Activated CD4-positive, alpha-beta T cell treated with anti-CD3 and anti-CD28 coated beads, Interleukin-2, amount 50 U/mL, for 1 hour (primary cell): Measurements from ENCODE around the gene COPZ1.

Experiments used
- DNase-seq: peaks from one replicate; pipeline ENCODE4 v3.0.0-alpha.2; 2020

COPZ1 gene

DNA sequence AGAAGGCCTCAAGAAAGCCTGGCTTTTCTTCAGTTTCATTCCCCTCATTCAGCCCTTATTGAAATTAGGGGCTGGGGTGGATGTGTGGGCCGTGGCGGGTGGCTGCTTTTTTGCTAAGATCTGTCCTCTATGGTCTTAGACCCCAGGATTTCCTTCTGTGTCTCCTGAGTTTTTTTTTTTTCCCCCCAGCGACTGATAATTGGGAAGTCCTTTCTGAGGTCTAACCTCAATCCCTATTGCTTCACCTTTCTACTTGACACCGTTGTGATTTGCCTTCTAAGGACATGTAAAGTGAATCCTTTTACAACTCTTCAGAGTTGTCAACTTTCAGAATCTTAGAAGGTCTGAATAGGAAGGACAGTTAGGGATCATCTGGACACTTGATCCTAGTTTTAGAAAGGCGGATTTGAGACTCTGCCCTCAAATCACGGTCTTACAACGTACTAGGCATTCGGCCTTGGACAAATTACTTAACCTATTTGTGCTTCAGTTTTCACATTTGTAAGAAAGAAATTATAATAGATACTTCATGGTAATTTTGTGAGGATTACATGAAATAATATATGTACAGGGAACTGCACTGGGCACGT is 34.9 kb downstream of the COPZ1 start:
- DNase-seq, result no peak

DNA sequence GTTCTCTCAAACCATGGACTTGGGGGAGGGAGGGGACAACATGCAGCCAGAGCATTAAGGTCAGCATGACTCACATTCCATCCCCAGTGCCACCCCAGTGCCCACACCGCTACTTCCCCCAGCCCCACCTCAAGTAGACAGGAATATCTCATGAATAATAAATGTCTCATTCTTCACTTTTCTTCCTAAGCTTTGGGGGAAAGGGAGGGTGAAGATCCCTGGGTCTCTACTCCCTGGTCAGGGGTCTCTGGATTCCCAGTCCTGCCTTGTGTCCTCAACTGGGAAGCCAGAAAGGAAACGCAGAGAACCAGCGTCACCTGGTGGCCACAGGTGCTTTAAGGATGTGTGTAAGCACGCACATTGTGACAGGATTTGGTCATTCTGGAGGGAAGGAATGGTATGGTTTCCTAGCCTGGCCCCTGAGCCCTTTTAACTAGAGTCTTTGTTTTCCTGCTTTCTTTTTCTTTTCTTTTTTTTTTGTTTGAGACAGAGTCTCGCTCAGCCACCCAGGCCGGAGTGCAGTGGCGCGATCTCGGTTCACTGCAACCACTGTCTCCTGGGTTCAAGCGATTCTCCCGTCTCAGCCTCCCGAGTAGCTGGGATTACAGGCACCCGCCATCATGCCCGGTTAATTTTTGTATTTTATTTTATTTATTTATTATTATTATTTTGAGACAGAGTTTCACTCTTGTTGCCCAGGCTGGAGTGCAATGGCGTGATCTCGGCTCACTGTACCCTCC is 36.0 kb downstream of the COPZ1 start:
- peak; percentile 54 for DNase-seq

DNA sequence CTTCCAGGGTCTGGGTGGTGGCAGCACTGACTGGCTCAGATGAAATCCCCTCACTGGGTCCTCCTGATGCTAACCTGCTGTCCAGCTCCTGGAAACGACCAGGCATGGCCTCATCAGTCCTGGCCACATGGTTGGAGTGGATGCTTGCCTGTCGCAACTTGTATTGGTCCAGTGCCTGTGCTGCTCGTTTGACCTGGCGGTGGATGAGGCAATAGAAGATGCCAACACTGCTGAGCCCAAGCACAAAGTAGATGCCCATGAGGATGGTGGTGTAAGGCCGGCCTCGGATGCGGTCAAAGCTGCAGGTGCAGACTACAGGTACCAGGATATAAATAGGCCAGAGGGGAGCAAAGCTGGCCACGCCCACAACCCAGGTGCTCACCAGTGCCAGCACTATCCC is 38.1 kb downstream of the COPZ1 start:
- no peak for DNase-seq

DNA sequence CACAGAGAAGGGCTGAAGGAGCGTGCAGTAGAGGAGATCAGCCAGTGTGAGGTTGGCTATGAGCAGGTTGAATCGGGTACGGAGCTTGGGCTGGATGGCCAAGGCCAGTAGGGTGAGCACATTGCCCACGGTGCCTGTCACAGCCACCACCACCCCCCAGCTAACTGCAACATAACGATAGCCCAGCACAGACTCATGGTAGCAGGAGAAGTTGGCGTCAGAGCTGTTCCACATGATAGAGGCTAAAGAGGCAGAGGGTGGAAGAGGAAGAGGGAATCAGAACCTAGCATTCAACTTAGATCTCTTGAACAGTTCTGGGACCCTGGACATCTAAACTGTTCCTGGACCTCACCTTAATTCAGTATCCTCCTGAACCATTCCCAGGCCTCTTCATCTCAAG is 38.7 kb downstream of the COPZ1 start:
- DNase-seq, result no peak

DNA sequence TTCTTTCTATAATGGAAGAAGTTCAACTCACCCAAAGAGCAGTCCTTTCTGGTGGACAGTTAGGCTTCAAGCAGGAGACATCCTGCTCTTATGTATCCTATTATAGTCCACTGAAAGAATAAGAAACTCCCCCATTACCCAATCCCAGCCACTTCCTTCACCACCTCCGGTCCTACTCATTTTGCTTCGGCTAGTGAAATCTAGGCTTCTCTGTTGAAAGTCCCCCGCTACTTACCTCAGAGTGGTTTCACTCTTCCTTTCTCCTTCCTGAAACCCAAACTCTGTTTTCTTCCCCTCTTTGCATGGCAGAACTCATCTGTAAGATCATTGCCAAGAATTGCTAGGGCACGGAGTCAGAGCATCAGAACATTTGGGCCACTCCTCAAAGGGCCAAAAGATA is 39.5 kb downstream of the COPZ1 start, which contains the start of gene GPR84:
GPR84 (minus strand) TSS at position 74 of the 400 bp plus-strand sequence. CDS start 635 bp downstream, outside the sequence.
- no peak for DNase-seq

DNA sequence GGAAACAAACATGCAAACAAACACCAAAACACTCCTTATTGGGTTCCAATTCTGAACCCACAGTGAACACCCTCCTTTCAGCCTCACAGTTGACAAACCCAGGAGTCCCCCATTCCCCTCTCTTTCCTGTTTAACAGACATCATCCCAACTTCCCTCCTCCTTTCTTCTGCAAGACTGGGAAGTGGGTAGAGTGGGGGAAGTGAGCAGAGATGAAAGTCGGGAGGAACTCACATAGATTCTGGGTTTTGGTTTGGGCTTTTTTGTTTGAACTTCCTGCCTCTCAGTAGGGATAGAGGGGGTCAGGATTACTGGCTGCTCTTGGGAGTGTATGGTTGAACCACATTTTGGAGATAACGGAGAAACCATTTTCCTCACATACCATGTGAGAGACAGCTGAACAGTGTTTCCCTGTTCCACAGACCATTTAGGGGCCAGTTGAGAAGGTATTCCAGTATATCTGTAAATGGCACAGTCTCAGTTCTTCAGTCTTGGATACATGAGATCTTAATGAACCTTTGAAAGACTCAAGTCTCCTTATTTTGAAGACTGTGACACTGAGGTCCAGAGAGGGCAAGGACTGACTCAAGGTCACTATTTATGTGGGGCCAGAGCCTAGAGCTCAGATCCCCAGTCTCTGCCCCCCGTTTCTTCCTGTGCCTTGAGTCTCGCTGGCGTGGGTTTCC is 43.2 kb downstream of the COPZ1 start:
- no peak for DNase-seq

DNA sequence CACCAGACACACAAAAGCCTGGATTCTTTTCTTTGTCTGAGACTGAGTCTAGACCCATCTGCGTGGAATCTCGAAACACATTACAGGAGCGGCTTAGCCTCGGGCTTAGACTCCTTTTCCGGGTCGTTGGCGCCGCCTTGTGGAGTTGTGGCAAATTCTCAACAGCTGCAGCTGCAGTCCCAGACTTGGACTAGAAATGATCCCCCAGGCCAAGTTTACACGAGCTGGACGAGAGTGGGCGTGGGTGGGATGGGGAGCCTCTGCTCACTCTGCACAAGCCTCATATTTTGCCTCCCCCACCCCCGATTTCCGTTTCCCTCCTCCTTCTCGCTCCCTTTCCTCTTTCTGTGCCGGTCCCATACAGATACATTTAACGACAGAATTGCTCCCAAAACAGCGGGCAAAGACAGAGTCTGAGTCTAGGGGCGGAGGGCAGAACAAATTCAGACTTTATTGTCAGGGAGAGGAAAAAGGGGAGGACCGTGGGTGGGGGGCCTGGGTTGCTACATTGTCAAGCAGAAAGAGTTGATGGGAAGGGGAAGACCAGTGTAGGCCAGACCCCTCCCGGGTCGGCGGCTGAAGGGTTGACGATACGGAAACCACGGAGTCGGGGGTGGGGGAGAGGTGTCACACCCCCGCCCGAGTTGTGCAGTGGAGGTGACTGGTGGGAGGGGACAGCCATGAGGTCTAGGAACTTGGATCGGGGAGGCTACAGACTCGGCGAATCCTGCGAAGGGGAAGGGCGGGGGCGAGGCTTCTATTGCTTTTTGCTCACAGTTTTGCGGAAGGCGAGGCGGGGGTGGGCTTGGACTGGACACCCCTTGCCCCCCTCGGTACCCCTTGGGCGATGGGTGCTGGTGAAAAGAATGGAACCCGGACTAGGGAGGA is 44.0 kb downstream of the COPZ1 start:
- DNase-seq, result peak; percentile 94

DNA sequence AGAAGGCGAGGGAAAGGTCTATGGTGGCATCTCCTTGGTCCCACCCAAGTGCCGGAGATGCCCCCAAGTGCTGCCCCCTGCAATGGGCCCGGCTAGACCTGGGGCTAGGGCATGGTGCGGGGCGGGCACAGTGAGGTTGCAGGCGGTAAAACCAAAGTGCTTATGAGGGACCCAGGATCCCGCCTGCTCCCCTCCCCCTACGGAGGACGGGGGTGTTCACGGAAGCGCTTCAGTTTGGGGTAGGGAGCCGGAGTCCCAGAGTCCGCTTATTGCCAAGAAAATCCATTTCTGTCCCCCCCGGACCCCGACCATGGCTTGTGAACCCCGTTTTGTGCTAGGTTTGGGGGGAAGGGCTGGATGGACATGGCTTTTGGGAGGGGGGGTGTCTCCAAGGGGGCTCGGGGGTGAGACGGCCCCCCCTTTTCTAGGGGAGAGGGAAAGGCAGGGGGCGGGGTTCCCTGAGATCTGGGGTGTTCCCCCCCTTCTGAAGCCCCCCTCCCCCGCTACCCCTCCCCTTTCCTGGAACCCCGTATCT is 44.7 kb downstream of the COPZ1 start:
- DNase-seq, result no peak

DNA sequence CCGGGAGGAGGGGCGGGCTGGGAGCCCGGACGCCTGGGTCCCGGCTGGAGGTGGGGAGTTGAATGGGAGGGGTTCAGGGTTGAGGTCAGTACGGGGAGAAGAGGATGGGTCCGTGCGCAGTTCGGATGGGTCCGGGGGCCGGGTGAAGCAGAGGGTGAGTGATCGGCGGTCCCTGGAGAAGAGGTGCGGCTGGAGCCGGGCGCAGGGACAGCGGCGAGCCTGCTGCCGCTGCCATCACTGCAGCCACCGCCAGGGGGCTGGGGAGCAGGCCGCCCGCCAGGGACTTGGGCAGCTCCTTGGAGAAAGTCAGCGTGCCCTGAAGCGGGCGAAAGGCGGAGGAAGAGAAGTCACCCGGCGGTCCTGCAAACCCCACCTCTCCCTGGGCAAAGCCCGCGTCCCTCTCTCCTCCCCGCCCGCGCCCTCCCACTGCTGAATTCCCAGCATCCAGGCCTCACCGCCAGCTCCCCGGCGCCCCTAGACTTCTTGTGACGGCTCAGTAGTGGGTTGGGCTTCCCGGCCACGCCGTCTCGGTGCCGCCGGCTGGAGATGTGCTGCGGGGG is 45.3 kb downstream of the COPZ1 start:
- no peak for DNase-seq

DNA sequence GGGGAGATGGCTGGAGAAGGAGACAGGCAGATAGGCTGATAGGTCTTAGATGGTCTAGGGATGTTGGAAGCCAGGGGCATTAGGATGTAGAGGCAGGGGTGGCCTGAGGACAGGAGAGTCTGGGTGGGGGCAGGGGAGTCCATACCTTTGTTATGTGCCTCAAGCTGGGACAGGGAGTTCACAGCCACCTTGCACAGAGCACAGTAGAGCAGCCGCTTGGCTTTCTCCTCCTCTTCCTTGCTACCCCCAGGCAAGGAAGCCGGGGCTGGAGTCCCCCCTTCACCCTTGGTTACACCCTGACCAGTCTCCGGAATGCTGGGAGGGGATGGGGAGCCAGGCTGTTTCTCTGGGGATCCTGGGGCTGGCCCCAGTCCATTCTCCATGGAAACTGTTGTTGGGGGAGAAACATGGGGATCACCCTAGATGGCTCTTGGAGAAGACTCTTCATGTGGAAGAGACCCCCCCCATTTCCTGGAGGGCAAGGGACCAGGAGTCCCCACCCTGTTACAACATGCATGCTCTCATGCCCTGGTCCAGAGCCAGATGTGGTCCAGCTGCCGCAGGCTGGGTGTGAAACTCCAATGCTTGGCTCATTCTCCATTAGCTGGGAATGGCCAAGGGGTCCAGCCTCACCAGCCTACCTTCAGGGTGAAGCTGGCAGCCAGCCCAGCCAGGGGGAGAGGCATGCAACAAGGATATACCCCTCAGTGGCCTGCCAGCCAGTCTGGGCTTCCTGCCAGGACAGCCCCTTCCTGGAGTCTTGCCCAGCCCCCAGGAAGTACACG is 46.6 kb downstream of the COPZ1 start:
- DNase-seq, result no peak

DNA sequence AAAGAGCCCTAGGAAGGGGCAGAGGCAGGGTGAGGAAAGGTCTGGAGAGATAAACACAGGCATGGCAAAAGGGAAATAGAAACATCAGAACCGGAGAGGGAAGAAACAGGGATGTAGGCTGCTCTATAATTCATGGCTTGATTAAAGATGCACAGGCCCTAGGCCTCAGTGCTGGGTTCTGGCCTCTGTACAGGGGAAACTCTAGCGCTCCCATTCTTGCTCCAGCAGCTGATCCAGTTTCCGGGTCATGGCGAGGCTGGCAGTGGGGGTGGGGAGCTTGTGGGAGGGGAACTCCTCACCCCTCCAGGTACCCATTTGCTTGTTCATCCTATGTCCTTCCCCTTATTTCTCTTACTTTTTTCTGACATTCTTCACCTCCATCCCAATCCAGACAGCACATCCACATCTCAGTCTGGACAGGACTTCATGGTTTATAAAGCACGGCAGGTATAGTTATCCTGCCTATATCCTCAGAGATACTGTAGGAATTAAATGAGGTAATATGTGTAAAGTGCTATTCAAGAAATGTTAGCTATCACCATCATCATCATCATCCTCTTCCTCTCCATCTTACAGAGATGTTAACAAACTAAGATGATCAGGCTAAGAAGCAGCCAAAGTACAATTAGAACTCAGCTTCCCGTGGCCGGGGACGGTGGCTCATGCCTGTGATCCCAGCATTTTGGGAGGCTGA is 47.3 kb downstream of the COPZ1 start:
- DNase-seq, result no peak

DNA sequence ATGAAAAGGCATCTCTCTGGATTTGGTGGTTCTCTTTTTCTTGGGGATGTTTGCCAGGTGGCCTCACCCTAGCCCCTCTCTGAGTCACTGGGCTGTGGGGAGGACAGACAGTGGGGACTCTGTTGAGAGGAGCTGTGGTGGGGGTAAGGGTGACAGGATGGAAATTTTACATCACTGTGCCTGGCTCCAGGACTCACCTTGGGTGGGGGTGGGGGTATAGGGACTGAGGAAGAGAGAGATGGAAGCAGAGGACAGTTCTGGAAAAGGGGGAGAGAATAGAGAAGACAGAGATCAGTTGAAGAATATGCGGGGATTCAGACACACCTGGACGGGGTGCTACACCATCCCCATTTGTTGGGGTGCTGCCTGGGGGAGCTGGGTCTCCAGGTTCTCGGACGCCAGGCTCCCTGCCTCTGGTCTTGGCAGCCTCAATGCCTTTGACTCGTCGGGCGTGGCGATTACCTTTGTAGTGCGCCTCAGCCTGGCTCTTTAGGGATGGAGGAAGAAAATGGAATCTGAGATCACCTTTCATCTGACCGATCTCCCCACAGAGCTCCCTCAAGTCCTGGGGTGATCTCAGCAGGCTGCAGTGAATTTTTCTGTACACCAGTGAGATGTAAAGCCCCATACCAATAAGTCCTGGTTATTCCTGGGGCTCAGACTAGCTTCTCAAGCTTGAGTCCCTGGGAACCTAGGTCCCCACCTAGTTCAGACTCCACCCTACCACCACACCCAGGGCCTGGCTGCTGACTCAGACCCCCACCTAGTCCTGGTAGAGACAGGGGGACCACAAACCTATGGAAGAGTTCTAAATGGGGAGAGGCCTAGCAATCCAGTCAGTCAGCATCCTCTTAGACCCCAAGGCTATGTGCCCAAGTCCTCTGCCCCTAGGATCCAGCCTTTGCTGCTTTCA is 49.0 kb downstream of the COPZ1 start:
- no peak for DNase-seq

DNA sequence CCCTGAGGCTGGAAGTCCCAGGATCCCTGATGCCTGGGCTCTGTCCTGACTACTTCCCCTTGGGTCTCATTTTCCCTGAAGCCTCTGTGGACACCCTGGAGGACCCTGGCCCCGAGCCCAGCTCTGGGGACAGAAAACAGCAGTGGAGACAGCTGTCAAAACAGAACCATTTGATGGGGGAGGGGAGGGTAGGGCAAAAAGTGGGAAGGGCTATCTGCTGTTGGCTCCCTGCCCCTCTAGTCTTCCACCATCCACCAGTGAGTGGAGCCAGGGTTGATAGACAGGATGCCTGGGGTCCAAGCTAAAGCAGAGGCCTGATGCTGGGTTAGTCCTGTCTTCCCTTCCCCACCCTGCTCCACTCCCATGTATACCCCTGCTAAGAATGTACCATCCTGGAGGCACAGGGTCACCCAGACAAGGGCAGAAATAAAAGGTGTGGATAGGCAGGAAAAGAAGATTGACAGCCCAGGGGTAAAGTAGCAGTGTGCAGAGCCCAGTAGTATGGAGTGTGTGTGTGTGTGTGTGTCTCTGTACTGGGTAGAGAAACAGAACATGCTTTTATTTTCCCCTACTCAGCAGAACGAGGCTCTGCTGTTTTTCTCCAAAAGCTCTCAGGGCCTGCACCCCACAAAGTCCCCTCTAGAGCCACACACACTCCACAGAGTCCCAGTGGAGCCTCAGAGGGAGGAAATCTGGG is 49.8 kb downstream of the COPZ1 start:
- DNase-seq, result no peak

DNA sequence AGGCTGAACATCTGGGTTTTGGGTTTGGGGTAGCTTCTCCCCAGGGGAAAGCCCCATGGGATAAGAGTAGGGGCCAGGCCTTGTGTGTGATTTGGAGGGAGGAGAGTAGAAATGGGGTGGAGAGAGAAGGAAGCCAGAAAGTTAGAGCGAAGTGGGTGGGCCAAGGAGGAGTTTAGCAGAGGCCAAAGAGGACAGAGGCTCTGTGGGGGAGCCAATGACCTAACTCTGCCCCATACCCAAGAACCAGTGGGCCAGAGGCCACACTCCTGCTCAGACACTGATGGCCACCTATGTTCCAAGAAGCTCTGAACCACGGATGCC is 50.3 kb downstream of the COPZ1 start:
- DNase-seq, result no peak

DNA sequence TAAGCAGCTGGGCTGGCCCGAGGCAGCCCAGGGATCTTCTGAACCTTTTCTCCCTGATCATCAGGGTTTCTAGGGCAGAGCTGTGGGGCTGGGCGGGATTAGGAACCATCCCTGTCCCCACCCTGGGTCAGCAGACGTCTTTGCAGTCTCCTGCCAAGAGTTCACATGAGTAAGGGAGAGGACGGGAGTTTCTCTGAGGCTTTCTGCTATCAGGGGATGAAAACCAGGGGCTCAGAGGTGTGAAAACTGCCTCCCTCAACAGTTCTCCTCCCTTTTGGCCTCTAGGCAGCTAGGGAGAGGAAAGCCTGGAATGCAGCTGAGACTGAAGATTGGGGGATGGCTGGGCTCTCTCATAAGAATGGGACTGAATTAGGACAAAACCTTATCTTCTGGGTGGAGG is 51.7 kb downstream of the COPZ1 start:
- no peak for DNase-seq

DNA sequence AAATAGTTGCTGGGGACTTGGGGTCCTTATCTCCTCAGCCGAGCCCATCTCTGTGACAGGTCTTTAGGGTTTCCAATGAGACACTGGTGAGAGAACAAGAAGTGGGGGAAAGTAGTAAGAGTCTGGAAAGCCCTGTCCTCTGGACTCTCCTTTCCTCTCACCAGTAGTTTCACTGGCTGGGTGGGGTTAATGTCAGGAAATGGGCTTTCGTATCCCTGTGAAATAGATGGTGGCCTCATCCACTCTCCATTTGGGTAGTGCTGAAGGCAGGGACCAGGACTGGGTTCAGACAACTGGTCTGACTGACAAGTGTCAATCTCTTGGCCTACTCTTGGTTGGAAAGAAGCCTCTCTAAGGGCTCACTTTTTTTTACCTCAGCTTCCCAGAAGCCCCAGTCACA is 52.1 kb downstream of the COPZ1 start:
- DNase-seq, result no peak

DNA sequence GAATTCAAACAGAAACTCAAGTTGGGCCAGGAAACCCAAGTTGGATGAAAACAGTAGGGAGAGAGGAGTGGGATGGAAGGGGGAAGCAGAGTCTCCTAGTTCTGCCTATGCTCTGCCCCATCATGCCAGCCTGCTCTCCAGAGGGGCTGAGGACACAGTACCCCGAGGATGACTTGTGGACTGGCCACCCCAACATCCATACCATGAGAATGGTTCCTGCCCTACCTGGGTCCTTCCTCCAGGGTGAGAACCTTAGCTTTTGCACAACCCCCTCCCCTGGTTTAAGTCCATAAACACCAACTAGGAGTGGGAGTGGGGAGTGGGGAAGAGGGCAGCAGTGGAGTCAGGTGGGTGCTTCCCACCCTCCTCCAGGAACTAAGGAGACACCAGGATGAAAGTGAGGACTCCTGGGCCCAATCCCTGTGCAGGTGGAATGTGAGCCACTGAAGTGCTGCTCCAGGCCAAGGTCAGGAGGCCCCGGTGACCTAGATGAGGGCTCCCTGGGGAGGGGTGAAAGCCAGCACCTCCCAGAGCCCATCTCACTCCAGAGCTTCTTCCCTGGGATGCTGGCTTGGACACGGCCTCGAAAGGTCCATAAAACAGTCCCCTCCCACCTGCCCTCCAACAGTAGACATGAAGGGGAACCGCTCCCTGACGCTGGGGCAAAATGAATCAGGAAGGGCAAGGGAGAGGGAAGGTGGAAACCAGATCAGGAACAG is 53.0 kb downstream of the COPZ1 start:
- no peak for DNase-seq

DNA sequence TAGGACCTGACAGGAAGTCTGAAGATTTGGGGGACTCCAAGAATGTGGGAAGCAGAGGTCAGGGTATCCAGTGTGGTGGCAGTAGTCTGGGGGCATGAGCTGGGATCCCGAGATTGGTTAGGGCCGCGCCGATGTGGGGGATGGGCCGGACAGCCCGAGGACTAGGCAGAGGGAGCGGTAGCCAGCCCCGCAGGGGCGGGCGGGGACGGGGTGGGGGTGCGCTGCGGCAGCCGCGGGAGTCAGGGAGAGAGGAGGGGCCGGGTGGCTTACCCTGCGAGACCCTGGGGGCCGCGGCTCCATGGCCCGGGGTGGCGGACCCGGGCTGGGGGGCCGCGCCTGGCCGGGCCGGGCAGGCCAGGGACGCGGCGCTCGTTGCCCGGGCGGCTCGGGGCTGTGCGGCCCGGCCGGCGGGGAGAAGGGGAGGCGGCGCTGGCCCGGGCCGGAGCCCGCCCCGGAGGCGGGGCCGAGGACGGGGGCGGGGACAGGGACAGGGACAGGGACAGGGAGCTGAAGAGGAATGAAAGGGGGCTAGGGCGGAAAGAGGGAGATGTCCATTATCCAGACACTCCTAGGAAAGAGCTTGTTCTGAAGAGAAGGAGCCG is 54.0 kb downstream of the COPZ1 start:
- DNase-seq, result no peak
